Measurements from ENCODE around the gene PARD3B. TPM values are rescaled to one million over a fixed set of nuclear protein-coding genes. Genes with fewer than 3 reads are reported as not detected.

Gene PARD3B
- total RNA-seq, 1 experiment from 2014 or later, result 2.0 TPM

GRCh38 chr2:205628422-205628821, 1083.1 kb downstream of the PARD3B start (continued):
- no peak for TF ChIP-seq ATF3 (IDR thresholded peaks at IDR 0.05)

GRCh38 chr2:205629091-205629776, 1084.0 kb downstream of the PARD3B start:
- DNase-seq (ENCODE audit: low read depth, low spot score) (no peak), ATAC-seq (no peak)
- no peaks in the 10 kb centered on the region for H3K79me2 ChIP-seq (ENCODE audit: insufficient read depth, low read length)
- no peak for TF ChIP-seq CTCF (IDR thresholded peaks at IDR 0.05 in 2 of 3, conservative IDR thresholded peaks at IDR 0.05 in 1 of 3; ENCODE audit: borderline replicate concordance in 1 of 3, insufficient read depth in 1 of 3, low read depth in 2 of 3, low read length in 2 of 3)
- no peak for TF ChIP-seq FOSL1 (IDR thresholded peaks at IDR 0.05; ENCODE audit: low read depth)
- no peak for TF ChIP-seq SIN3A (IDR thresholded peaks at IDR 0.05; ENCODE audit: low read depth)
- TF ChIP-seq ZFX (IDR thresholded peaks at IDR 0.05), result no peak
- no peak for TF ChIP-seq SRF (IDR thresholded peaks at IDR 0.05; ENCODE audit: low read depth)
- TF ChIP-seq MAX (IDR thresholded peaks at IDR 0.05), result no peak
- no peak for TF ChIP-seq JUND (IDR thresholded peaks at IDR 0.05)
- TF ChIP-seq ATF3 (IDR thresholded peaks at IDR 0.05), result no peak
- no peak for TF ChIP-seq EZH2 (IDR thresholded peaks at IDR 0.05)
- no peak for TF ChIP-seq SP1 (IDR thresholded peaks at IDR 0.05; ENCODE audit: low read depth)
- TF ChIP-seq EZH2phosphoT487 (IDR thresholded peaks at IDR 0.05; ENCODE audit: borderline replicate concordance), result no peak
- no peak for TF ChIP-seq CEBPB (IDR thresholded peaks at IDR 0.05; ENCODE audit: low read depth)
- TF ChIP-seq TCF7L2 (IDR thresholded peaks at IDR 0.05; ENCODE audit: borderline replicate concordance, extremely low read depth, insufficient read depth, insufficient read length), result no peak
- TF ChIP-seq YY1 (IDR thresholded peaks at IDR 0.05; ENCODE audit: extremely low read depth, insufficient replicate concordance, low read depth, low read length), result no peak
- no peak for TF ChIP-seq ZNF274 (IDR thresholded peaks at IDR 0.05; ENCODE audit: low read depth, low read length)
- POLR2A ChIA-PET, result no interaction called here
- RAD21 ChIA-PET (ENCODE audit: low non-redundant PET in 1 of 2, low total read pairs in 2 of 2, uncharacterized antibody in 2 of 2, unreplicated experiment in 2 of 2), result no interaction called here
- no peak overlapping the region for H3K27ac ChIP-seq (ENCODE audit: low read depth, low read length)
- no peaks in the 10 kb centered on the region for H3K27me3 ChIP-seq (ENCODE audit: insufficient read depth, low read length)
- BruUV-seq (replicated peaks), result no TSS peak
- H3K36me3 ChIP-seq (ENCODE audit: control insufficient read depth in 1 of 2, insufficient read depth in 2 of 2, low read length in 2 of 2), result no peaks in the 10 kb centered on the region
- H3K4me3 ChIP-seq (replicated peaks in 1 of 2; ENCODE audit: low read depth in 1 of 2, low read length in 2 of 2), result no peak overlapping the region
- CTCF ChIA-PET, result no interaction called here
- intact Hi-C loops (cut with micrococcal nuclease), result no loop called here
- H3K9me3 ChIP-seq (ENCODE audit: control insufficient read depth in 1 of 2, insufficient read depth in 1 of 2, low read depth in 1 of 2, low read length in 2 of 2), result no peaks in the 10 kb centered on the region
- no peak overlapping the region for H3K9ac ChIP-seq (ENCODE audit: low read length)
- H3K4me1 ChIP-seq (ENCODE audit: control insufficient read depth in 1 of 2, insufficient read depth in 2 of 2, low read length in 2 of 2), result no peaks in the 10 kb centered on the region
- H4K20me1 ChIP-seq (ENCODE audit: insufficient read depth), result no peaks in the 10 kb centered on the region
- no peaks in the 10 kb centered on the region for H3K9me2 ChIP-seq (ENCODE audit: insufficient read depth)
- H2AFZ ChIP-seq (ENCODE audit: low read depth, low read length, poor library complexity, severe bottlenecking), result no peak overlapping the region
- no peak overlapping the region for H3K4me2 ChIP-seq (ENCODE audit: low read length)
